ENCODE results near the gene GADL1. TPM values are rescaled to one million over a fixed set of nuclear protein-coding genes. Genes with fewer than 3 reads are reported as not detected.

The GADL1 gene
- total RNA-seq, 1 donor from 2014 or later = not detected

DNA sequence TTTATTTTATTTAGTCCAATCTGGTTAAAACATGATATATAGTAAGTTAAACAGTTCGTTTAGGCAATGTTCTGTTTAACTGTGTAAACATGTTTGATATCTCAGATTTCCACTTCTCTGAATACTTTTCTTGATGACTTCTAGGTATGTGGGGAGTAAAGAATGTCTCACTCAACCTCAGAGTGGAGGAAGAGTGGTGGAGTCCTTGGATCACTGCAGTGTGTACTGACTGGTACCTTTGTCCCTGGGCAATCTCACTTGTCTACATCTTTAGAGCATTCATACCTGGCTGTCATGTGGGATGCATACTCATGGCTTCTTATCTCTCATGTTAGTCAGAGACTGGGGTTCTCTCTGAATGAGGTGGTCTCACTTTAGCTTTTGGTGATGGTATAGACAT lies 15.6 kb downstream of the GADL1 start:
- DNase-seq (ENCODE audit: low spot score) = no peak

DNA sequence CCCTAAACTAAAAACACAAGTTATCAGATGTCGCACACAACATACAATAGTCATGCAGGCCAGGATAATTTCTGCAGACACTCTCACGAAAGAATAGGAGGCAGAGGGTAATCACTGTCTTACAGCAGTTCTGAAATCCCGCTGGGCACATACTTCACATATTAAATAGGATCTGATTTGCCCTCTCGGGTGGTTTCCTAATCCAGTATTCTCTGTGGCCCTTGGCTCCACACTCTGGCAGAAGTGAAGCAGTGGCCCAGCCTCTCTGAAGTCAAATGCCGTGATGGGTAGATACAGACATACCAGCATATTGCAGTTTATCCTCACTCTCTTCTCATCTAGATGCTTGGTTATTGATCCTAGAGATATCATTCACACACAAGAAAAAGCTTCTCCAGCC lies 19.0 kb downstream of the GADL1 start:
- no peak for DNase-seq (ENCODE audit: low spot score)

DNA sequence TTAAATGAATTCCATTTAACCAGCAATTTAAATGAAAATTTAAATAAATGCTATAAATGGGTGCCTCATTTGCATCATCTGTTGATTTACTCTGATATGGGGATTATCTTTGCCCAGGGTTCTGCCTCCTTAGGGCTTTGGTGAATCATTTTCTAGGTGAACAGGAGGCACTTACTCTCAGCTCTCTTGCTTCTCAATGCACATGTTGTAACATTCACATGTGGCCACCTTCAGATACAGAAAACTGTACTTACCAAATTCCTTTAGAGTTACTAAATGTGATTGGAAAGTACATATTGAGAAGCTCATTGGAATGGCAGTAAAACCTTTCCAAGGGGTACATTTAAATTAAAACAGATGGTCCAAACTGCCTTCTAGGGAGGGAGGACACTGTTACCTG lies 20.8 kb downstream of the GADL1 start:
- DNase-seq (ENCODE audit: low spot score) = no peak

DNA sequence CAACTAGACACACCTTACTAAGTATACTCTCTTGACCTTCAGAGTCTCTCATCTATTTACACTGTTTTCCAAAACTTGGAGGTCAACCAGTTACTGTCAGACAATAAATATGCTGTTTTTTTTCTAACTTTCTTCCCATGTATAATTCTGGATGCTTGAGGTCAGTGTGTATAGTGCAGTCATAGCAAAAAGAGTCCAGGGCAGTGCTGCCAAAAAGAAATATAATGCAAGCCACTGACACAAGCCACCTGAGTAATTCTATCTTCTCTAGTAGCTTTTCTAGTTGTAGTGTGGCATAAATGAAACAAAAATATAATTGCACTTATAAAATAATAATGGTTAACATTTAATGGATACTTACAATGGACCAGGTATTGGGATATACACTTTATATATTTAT lies 21.6 kb downstream of the GADL1 start:
- DNase-seq (ENCODE audit: low spot score) = no peak

DNA sequence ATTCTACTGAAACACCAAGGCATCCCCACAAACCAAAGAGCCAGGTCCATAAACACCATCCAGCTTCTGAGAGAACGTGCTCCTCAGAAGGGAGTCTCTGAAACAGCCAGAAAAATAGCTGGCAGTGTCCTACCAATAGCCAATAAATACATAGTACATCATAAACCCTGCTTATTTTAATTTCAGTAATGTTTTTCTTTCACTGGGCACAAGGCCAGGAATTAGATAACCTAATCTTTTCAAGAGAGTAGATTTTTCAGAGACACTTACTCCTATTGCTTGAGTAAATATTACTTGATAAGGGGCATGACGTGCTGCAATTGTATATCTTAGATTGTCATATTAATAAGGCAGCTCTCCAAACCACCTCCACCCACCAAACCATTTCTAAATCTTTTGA lies 22.7 kb downstream of the GADL1 start:
- DNase-seq (ENCODE audit: low spot score) = no peak

DNA sequence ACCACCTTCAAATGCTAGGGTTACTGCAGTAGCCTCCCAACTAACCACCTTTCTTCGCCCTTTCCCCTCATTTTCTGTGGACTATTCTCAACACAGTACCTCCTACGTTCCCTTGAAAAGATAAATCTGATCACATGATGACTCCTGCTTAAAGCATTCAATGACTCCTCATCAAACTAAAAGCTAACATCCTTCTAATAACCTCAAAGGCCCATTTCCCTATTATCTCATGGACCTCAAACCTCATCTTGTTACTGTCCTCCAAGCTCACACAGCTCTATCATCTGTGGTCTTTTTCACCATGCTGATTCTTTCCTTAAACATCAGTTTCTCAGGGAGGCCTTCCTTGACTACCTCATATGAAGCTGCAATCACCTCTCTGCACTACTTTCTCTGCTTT lies 29.6 kb downstream of the GADL1 start:
- no peak for DNase-seq (ENCODE audit: low spot score)

DNA sequence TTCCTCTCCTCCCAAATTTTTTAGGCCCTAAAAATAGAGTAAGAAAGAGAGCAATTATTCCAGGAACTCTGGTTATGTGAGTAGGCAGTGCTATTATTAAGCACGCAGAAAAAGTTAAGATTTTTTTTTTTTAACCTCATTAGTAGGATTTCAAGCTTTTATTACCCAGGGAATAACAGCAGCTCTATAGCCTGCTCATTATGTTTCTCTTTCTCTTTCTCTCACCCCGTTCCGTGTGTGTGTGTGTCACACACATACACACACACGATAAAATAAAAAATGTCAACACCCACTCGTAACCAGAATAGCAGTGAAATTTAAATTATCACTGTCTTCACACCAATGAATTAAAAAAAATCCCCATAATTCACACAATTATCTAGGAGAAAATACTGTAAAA lies 30.3 kb downstream of the GADL1 start:
- no peak for DNase-seq (ENCODE audit: low spot score)

DNA sequence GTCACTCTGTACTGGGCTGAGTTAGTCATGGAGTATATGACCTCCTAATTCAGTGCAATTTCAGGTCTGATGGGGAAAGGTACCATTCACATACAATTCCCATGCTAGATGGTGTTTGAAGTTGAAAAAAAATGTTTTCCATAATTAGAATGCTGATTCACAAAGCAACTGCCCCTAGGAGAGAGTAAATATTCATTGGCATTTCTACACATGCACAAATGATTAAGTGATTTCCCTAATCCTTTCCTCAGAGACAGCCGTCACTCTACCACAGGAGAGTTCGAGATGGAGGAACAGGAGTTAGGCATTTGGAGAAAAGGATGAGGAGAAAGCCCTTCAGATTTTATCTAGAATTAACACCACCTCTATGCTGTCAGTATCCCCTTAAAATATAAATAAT lies 32.5 kb downstream of the GADL1 start:
- no peak for DNase-seq (ENCODE audit: low spot score)

DNA sequence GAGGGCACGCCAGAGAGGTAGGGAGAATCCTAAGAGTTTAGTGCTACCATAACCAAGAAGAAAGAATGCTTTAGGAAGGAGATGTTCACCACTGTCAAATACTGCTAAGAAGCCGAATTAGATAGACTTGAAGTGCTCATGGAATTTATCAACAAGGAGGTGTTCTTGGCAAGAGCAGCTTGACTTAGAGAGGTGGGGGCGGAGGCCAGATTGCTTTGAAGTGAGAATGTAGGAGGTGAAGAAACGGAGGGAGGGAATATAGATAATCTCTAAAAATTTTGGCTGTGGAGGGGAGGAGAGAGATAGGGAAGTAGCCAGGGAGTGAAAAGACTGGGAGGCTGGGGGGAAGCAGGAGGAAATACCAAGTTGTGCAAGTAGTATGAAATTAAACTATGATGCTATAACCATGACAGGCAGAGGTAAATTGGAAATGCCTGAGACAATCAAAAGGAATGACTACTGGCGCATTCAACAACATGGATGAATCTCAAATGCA lies 35.5 kb downstream of the GADL1 start:
- no peak for DNase-seq (ENCODE audit: low spot score)

DNA sequence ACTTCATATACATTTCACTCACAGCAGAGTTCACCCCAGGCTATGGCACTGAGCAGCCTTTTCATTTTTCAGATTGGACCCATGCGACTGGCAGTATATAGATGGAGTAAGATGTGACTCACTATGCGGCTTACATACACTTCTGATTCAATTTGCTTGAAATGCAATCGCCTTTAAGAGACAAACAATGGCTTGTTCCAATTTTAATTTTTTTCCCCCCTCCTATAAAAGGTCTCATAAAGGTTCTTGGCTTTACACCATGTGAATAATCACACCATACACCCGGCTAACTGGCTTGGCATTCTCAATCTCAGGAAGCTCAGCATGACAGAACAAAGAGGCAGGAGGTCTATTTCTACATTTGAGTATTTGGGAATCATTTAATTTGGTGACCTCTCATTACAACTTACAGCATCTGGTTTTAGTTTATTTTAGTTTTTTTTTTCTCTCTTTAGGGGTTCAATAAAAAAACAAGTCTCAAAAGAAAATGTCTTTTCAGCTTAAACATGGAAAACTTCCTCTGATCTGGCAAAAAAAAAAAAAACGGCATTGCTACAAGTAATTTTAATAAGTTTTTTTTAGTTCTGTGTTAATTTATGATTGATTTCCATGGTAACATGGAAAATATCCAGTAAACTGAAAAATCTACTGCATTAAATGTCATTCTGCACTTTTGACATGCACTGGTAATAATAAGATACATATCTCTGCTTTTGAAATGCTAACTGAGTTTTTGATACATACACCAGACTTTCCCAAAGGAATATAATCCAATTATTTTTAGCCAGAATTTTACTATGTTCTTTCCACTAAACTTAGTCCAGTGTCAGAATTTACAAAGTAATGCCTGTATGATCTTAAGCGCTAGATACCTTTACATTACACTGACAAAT lies 38.8 kb downstream of the GADL1 start:
- DNase-seq (ENCODE audit: low spot score) = no peak

DNA sequence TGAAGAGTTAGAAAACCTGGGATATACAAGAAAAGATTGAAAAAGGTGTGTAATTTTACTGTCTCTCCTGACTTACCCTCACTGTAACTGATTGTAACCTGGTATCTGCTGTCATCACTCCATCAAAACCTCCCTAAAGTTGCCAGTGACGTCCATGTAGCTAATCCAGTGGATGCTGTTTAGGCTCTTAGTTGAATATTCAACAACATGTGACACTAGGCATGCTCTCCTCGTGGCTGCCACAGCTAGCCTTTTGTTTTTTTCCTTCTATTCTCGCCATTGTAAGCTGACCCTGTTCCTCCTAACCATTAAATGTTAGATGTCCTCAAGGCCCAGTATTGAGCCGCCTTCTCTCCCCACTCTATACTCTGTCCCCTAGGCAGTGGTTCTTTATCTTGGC lies 41.6 kb downstream of the GADL1 start:
- DNase-seq (ENCODE audit: low spot score) = no peak

DNA sequence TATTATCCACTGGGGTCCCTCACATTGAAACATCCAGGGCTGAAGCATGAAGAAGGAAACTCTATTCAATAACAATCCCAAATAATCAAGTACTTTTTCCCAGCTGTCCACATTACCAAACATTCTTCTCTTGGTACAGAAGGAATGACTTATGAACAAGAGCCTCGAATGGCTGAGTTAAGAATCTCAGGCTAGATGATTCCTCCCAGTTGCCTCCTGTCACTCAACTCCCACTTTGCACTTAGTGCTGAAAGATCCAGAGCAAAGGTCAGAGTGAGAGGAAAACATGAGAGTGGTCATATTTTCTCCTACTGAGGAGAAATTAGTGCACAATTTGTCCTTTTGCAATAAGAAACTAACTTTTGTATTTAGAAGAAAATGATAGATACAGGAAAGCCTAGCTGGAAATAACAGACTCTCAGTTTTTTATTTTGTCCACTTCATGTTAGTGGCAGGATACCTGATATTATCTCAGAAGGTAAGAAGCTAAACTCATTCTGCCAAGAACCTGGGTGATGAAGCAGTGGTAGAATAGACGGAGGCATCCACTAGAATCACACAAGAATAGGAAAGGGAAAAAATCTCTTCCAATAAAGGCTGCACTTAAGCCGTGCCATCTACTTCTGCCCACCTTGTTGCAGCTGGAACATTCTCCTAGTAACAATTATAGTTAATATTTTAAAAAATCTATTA lies 46.2 kb downstream of the GADL1 start:
- DNase-seq (ENCODE audit: low spot score) = no peak

DNA sequence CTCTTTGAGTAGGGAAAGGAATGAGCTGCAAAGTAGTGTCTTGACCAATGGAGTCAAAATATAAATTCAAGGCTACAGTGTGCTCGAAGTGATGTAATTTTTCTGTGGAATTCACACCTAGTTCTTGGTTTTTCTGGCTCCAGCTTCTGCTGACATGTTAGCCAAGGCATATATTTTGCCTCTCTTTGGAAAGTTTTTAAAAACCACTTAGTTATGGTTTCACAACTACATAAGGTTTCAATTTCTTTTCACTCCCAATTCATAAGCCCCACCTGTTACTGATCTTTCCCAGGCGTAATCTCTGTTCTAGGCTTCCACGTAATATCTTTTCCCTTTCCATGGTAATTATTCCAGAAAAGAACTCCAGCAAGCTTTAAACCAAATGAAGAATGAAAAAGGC lies 46.9 kb downstream of the GADL1 start:
- no peak for DNase-seq (ENCODE audit: low spot score)

DNA sequence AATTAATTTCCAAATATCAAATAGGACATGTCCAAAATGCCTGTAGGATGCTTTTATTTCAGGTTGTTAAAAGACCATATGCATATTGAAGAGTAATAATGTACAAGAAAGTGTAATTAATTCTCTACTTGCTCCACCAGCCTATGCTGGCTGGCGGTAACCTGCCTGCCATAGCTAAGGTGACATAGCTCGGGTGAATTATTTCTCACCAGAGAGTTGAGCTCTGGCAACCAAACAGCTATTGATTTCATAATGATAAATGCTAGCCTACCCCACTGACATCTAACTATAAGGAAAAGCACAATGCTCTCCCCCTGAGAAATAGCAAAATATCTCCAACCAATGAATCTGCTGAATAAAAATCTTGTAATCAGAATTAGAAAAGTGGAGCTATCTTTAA lies 48.9 kb downstream of the GADL1 start:
- DNase-seq (ENCODE audit: low spot score) = no peak

DNA sequence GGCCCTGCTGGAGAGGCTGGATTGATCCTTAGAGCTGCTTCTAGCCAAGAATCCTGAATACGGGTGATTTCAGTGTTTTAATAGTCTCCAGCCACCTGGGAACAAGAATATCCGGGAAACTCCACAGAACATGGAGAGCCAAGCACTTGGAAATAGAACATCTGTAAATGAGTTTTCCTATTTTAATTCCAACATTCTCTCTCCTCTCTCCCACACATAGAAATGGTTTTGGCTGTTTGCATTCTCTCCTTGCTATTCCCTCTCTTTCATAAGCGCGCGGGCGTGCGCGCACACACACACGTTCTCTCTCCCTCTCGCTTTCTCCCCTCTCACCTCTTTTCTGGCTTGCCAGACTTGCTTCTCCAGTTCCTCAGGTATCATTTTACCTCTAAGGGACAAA lies 50.6 kb downstream of the GADL1 start:
- DNase-seq (ENCODE audit: low spot score) = no peak

DNA sequence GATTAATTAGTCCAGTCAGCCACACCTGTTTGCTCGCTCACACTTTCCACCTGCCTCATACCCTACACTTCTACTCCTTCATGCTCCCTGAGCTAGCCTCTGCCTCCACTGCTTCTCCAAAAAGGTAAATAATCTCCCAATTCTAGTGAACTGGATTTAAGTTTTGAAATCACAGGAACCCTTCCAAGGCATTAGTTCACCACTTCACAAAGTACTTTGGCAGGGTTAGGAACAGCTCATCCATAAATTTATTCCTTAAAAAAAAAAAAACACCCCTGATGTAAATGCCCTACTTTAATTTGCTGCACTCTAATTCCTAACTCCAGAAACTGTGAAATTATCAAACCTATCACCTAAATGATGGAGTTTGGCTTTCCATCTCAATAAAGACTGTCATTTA lies 58.3 kb downstream of the GADL1 start:
- DNase-seq (ENCODE audit: low spot score) = no peak

DNA sequence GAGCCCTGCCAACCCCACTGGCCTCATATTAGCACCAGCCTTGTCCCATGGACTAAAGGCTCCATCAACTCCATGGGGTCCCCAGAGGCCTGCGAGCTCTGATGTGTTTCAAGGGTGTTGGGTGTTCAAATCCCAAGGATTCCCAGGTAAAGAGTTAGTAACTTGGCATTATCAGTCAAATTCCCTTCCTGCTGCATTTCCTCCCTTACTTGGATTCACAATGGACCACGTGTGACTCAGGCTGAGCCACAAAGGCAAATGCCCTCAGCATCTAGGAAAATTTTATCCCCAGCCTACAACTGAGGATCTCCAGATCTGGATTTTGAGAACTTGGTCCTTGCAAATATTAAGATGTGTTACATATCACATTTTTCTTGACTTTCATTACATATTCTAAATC lies 58.8 kb downstream of the GADL1 start:
- DNase-seq (ENCODE audit: low spot score) = no peak

DNA sequence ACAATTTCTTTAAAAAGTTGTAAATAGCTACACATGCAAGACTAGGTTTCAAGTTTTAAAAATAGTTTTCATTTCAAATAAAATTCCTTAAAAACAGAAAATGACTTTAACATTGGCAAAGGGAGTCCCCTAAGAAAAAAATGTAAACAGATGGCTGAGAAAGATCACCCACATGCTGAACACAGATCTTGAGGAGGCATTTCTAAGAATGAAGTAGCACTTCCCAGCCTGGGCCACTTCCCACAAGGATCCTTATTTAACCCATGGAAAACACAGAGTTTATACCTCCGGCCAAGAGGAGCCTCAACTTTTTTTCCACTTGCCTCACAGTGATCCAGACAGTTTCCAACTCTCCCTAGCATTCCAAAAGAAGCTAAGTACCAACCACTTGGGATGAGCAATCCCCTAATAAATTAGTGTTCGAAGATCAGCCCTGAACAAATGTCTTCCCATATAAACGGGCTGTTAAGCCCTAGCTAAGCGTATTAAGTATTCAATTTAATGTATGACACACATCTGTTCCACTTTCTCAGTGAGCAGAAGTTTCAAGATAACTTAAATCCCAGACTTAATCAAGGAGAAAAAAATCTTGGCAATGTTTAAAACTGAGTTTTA lies 61.4 kb downstream of the GADL1 start:
- DNase-seq (ENCODE audit: low spot score) = no peak

DNA sequence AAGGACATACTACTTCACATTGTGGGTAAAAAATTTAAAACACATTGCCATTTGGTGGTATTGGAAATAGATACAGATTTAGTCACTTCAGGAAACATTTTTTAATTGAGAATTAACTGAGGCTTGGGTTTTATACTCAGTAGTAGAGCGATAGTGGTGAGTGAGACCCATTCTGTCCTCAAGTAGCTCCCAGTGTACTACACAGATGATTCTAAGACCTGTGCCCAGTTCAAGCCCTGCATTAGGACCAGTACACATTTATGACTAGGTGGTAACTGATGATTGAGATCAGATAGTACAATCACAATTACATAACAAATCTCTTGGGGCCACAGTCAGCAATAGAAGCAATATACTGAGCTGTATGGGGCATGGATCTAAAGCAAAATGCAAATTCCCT lies 67.4 kb downstream of the GADL1 start:
- DNase-seq (ENCODE audit: low spot score) = no peak

DNA sequence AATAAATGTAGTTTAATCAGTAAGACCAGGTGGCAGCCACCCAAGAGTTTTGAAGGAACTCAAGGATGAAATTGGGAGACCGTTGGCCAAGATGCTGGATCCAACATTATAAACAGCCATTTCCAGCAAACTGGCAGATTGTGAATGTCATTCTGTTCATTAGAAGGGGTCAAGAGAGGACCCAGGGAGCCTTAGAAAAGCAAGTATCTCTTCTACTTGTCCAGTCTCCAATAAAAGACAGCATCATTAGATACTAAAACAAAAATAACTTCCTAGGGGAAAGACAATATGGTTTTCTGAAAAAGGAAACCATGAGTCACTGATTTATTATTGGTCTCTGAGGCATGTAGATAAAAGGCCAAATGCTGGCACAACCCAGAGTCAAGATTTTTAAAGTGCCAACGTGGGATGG lies 67.9 kb downstream of the GADL1 start:
- DNase-seq (ENCODE audit: low spot score) = no peak

DNA sequence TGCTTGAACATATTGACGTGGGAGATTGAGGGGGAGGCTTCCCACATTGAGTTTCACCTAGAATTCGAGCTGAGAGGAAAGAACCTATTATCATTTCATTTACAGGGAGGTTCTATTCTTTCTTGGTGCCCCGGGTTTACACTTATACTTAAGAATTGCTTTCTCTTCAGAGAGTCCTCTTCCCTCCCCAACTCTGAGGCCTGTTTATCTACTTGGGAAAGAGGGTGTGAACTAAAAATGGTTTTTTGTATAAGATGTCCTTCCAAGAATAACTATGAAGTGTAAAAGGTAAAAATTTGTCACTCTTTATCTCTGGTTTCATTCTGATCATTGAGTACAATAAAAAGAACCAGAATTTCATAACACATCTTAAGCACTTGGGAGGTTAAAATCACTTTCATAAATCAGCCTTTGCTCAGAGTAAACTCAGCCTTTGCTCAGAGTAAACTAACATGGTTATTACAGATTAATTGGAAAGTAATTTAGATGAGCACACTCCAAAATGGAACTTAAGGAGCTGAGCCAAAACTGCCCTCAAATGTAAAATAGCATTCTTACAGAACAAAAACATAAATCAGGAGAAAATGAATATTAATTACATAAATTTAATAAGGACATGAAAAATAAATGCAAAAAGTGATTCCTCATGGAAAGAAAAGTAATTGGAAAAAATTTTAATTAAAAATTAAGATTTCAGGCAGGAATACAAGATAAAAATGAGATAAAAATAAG lies 75.2 kb downstream of the GADL1 start:
- no peak for DNase-seq (ENCODE audit: low spot score)

DNA sequence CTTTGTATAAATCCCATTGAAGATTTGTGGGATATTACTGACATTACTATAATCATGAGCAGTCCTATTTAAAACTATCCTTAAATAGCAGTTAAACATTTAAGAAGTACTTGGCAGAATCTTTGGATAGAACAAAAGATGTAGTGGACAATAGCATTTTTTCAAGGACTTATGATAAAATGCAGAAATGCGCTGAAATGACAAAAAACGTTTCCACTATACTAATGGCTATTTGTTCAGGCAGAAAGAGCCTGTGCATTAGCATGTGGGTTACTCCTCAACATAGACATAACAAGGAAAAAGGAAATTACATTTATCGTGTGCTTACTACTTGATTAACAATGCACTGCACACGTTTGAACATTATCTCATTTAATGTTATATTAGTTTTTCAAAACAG lies 80.7 kb downstream of the GADL1 start:
- no peak for DNase-seq (ENCODE audit: low spot score)

Data from mesenteric fat pad (tissue), 1 donor.